ENCODE data around the gene WNT6.

WNT6 gene

DNA sequence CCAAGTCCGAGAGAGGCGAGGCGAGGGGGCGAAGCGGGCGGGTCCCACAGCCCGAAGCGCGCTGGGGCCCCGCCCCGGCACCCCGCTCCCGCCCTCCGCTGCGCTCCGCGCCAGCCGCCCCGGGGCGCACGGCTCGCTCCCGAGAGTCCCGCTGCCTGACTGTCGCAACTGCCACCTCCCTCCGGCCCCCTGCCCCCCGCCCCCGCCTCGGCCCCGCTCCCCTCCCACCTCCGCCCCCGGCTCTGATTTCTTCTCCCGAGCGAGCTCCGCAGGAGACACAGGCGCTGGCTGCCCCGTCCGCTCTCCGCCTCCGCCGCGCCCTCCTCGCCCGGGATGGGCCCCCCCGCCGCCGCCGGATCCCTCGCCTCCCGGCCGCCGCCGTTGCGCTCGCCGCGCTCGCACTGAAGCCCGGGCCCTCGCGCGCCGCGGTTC is at the start of gene WNT6:
WNT6 (plus strand) TSS at position 250 of the 432 bp plus-strand sequence. CDS start 233 bp downstream, outside the sequence.
- Histone ChIP-seq H3K27ac (ENCODE audit: low read depth, low read length) (no peak within 1 kb of the TSS), H3K27me3 (ENCODE audit: control insufficient read depth in 5 of 5, insufficient read depth in 4 of 5, low read length in 5 of 5) (peaks cover 55 to 71% (median 62%) of the 10 kb centered on the region in 5 donors), H3K4me1 (ENCODE audit: control insufficient read depth in 5 of 5, insufficient read depth in 5 of 5, low read length in 5 of 5) (peaks cover 0 to 22% (median 17%) of the 10 kb centered on the region in 5 donors), H3K36me3 (ENCODE audit: control insufficient read depth in 5 of 5, insufficient read depth in 5 of 5, low read length in 5 of 5) (no peaks in the 10 kb centered on the region), H3K4me3 (ENCODE audit: low read depth in 1 of 5, low read length in 5 of 5) (peak within 1 kb of the TSS in 4 of 5 donors; percentile 4 to 52 (median 30)), H3K9me3 (ENCODE audit: control insufficient read depth in 5 of 5, low read length in 5 of 5) (no peaks in the 10 kb centered on the region), H3K9ac (ENCODE audit: low read length in 5 of 5) (no peak within 1 kb of the TSS)

- no peak overlapping the region for H3K27ac ChIP-seq (ENCODE audit: low read depth, low read length)
- H3K9ac ChIP-seq (ENCODE audit: low read length in 5 of 5), result no peak overlapping the region
- H3K4me3 ChIP-seq (ENCODE audit: low read depth in 1 of 5, low read length in 5 of 5), result no peak overlapping the region
- peaks cover 2 to 13% (median 10%) of the 10 kb centered on the region in 5 donors for H3K4me1 ChIP-seq (ENCODE audit: control insufficient read depth in 5 of 5, insufficient read depth in 5 of 5, low read length in 5 of 5)
- no peaks in the 10 kb centered on the region for H3K27me3 ChIP-seq (ENCODE audit: control insufficient read depth in 5 of 5, insufficient read depth in 4 of 5, low read length in 5 of 5)
- peaks cover 0 to 33% (median 29%) of the 10 kb centered on the region in 5 donors for H3K36me3 ChIP-seq (ENCODE audit: control insufficient read depth in 5 of 5, insufficient read depth in 5 of 5, low read length in 5 of 5)
- no peaks in the 10 kb centered on the region for H3K9me3 ChIP-seq (ENCODE audit: control insufficient read depth in 5 of 5, low read length in 5 of 5)
Observed at GRCh38 chr2:218810256-218810655, 49.3 kb upstream of the WNT6 start.

- Histone ChIP-seq H3K9ac (ENCODE audit: low read length in 5 of 5) (no peak overlapping the region), H3K4me1 (ENCODE audit: control insufficient read depth in 5 of 5, insufficient read depth in 5 of 5, low read length in 5 of 5) (peaks cover 0 to 3% (median 3%) of the 10 kb centered on the region in 5 donors), H3K9me3 (ENCODE audit: control insufficient read depth in 5 of 5, low read length in 5 of 5) (no peaks in the 10 kb centered on the region)
Observed at GRCh38 chr2:218811382-218811781, 48.2 kb upstream of the WNT6 start.

GRCh38 chr2:218812096-218812815 is 47.3 kb upstream of the WNT6 start:
- H3K27ac ChIP-seq (ENCODE audit: low read depth, low read length), result no peak overlapping the region
- H3K4me1 ChIP-seq (ENCODE audit: control insufficient read depth in 5 of 5, insufficient read depth in 5 of 5, low read length in 5 of 5), result no peaks in the 10 kb centered on the region
- H3K9ac ChIP-seq (ENCODE audit: low read length in 5 of 5), result no peak overlapping the region
- no peaks in the 10 kb centered on the region for H3K9me3 ChIP-seq (ENCODE audit: control insufficient read depth in 5 of 5, low read length in 5 of 5)
- no peak overlapping the region for H3K4me3 ChIP-seq (ENCODE audit: low read depth in 1 of 5, low read length in 5 of 5)
- H3K27me3 ChIP-seq (ENCODE audit: control insufficient read depth in 5 of 5, insufficient read depth in 4 of 5, low read length in 5 of 5), result no peaks in the 10 kb centered on the region
- peaks cover 0 to 47% (median 39%) of the 10 kb centered on the region in 5 donors for H3K36me3 ChIP-seq (ENCODE audit: control insufficient read depth in 5 of 5, insufficient read depth in 5 of 5, low read length in 5 of 5)

More at GRCh38 chr2:218811382-218811781, 48.2 kb upstream of the WNT6 start:
- Histone ChIP-seq H3K36me3 (ENCODE audit: control insufficient read depth in 5 of 5, insufficient read depth in 5 of 5, low read length in 5 of 5) (peaks cover 0 to 41% (median 36%) of the 10 kb centered on the region in 5 donors), H3K4me3 (ENCODE audit: low read depth in 1 of 5, low read length in 5 of 5) (no peak overlapping the region), H3K27ac (ENCODE audit: low read depth, low read length) (no peak overlapping the region), H3K27me3 (ENCODE audit: control insufficient read depth in 5 of 5, insufficient read depth in 4 of 5, low read length in 5 of 5) (no peaks in the 10 kb centered on the region)

DNA sequence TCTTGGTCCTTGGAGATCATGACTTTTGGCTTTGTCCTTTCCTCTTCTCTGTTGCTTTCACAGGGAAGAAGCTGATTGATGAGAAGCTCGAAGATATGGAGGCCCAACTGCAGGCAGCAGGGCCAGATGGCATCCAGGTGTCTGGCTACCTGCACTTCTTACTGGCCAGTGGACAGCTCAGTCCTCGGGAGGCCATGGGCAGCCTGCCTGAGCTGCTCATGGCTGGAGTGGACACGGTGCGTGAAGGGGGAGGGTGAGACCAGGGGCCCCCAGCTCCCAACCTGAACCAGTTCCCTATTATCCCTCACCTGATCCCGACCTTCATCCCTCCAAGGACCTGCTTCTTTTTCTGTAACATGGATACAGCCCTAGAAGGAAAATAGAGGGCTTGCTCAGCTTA is 46.7 kb upstream of the WNT6 start:
- Histone ChIP-seq H3K9me3 (ENCODE audit: control insufficient read depth in 5 of 5, low read length in 5 of 5) (no peaks in the 10 kb centered on the region), H3K27ac (ENCODE audit: low read depth, low read length) (no peak overlapping the region), H3K4me1 (ENCODE audit: control insufficient read depth in 5 of 5, insufficient read depth in 5 of 5, low read length in 5 of 5) (no peaks in the 10 kb centered on the region), H3K27me3 (ENCODE audit: control insufficient read depth in 5 of 5, insufficient read depth in 4 of 5, low read length in 5 of 5) (no peaks in the 10 kb centered on the region), H3K9ac (ENCODE audit: low read length in 5 of 5) (no peak overlapping the region), H3K4me3 (ENCODE audit: low read depth in 1 of 5, low read length in 5 of 5) (no peak overlapping the region), H3K36me3 (ENCODE audit: control insufficient read depth in 5 of 5, insufficient read depth in 5 of 5, low read length in 5 of 5) (peaks cover 0 to 52% (median 43%) of the 10 kb centered on the region in 5 donors)

DNA sequence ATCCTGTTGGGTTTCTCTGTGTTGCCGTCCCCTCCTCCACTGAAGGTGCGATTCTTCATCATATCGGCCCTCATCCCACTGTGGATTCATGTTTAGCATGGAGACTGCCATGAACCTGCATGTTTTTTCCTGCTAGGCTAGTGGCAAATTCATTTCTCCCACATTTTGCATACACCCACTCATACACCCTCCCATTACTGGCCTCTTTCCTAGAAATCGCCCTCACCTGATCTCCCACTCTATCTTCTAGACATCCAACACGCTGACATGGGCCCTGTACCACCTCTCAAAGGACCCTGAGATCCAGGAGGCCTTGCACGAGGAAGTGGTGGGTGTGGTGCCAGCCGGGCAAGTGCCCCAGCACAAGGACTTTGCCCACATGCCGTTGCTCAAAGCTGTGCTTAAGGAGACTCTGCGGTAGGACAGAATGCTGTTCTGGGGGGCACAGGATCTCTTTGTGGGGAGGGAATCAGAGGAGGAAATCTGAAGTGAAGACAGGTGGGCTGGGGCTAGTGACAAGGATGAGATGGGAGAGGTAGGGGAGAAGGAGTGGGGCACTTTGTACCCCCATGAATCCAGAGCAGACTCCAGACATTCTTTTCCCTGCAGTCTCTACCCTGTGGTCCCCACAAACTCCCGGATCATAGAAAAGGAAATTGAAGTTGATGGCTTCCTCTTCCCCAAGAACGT is 45.7 kb upstream of the WNT6 start:
- H3K9ac ChIP-seq (ENCODE audit: low read length in 5 of 5), result no peak overlapping the region
- no peak overlapping the region for H3K27ac ChIP-seq (ENCODE audit: low read depth, low read length)

GRCh38 chr2:218814540-218815243 is 44.9 kb upstream of the WNT6 start:
- Histone ChIP-seq H3K36me3 (ENCODE audit: control insufficient read depth in 5 of 5, insufficient read depth in 5 of 5, low read length in 5 of 5) (peaks cover 0 to 61% (median 50%) of the 10 kb centered on the region in 5 donors), H3K9ac (ENCODE audit: low read length in 5 of 5) (no peak overlapping the region)

More for the DNA sequence above, 45.7 kb upstream of the WNT6 start:
- Histone ChIP-seq H3K9me3 (ENCODE audit: control insufficient read depth in 5 of 5, low read length in 5 of 5) (no peaks in the 10 kb centered on the region), H3K4me3 (ENCODE audit: low read depth in 1 of 5, low read length in 5 of 5) (no peak overlapping the region), H3K27me3 (ENCODE audit: control insufficient read depth in 5 of 5, insufficient read depth in 4 of 5, low read length in 5 of 5) (no peaks in the 10 kb centered on the region), H3K4me1 (ENCODE audit: control insufficient read depth in 5 of 5, insufficient read depth in 5 of 5, low read length in 5 of 5) (no peaks in the 10 kb centered on the region), H3K36me3 (ENCODE audit: control insufficient read depth in 5 of 5, insufficient read depth in 5 of 5, low read length in 5 of 5) (peaks cover 0 to 61% (median 50%) of the 10 kb centered on the region in 5 donors)

DNA sequence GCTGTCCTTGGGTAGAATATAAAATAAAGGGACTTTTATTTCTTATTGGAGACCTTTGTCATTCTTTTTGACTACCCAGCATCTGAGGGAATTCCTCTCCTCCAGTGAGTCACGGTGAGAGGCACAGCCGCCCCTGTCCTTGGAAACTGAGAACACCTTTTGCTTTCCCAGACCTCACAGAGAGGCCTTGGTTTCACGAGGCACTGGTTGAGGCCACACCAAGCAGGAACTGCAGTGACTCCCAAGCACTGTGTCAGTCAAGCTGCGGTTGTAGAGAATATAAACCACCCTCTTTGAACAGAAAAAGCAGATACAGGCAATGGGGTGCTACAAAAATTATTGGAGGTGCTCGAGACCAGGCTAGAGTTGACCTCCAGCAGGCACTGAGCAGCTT is 44.4 kb upstream of the WNT6 start:
- no peak overlapping the region for H3K4me3 ChIP-seq (ENCODE audit: low read depth in 1 of 5, low read length in 5 of 5)
- no peak overlapping the region for H3K27ac ChIP-seq (ENCODE audit: low read depth, low read length)
- no peaks in the 10 kb centered on the region for H3K4me1 ChIP-seq (ENCODE audit: control insufficient read depth in 5 of 5, insufficient read depth in 5 of 5, low read length in 5 of 5)
- H3K36me3 ChIP-seq (ENCODE audit: control insufficient read depth in 5 of 5, insufficient read depth in 5 of 5, low read length in 5 of 5), result peaks cover 0 to 61% (median 50%) of the 10 kb centered on the region in 5 donors
- no peaks in the 10 kb centered on the region for H3K9me3 ChIP-seq (ENCODE audit: control insufficient read depth in 5 of 5, low read length in 5 of 5)
- H3K27me3 ChIP-seq (ENCODE audit: control insufficient read depth in 5 of 5, insufficient read depth in 4 of 5, low read length in 5 of 5), result no peaks in the 10 kb centered on the region
- H3K9ac ChIP-seq (ENCODE audit: low read length in 5 of 5), result no peak overlapping the region

More at GRCh38 chr2:218814540-218815243, 44.9 kb upstream of the WNT6 start:
- Histone ChIP-seq H3K27ac (ENCODE audit: low read depth, low read length) (no peak overlapping the region), H3K9me3 (ENCODE audit: control insufficient read depth in 5 of 5, low read length in 5 of 5) (no peaks in the 10 kb centered on the region), H3K4me1 (ENCODE audit: control insufficient read depth in 5 of 5, insufficient read depth in 5 of 5, low read length in 5 of 5) (no peaks in the 10 kb centered on the region), H3K4me3 (ENCODE audit: low read depth in 1 of 5, low read length in 5 of 5) (no peak overlapping the region), H3K27me3 (ENCODE audit: control insufficient read depth in 5 of 5, insufficient read depth in 4 of 5, low read length in 5 of 5) (no peaks in the 10 kb centered on the region)

- Histone ChIP-seq H3K27ac (ENCODE audit: low read depth, low read length) (no peak overlapping the region), H3K4me1 (ENCODE audit: control insufficient read depth in 5 of 5, insufficient read depth in 5 of 5, low read length in 5 of 5) (no peaks in the 10 kb centered on the region), H3K4me3 (ENCODE audit: low read depth in 1 of 5, low read length in 5 of 5) (no peak overlapping the region), H3K9me3 (ENCODE audit: control insufficient read depth in 5 of 5, low read length in 5 of 5) (no peaks in the 10 kb centered on the region), H3K36me3 (ENCODE audit: control insufficient read depth in 5 of 5, insufficient read depth in 5 of 5, low read length in 5 of 5) (peaks cover 0 to 61% (median 50%) of the 10 kb centered on the region in 5 donors), H3K27me3 (ENCODE audit: control insufficient read depth in 5 of 5, insufficient read depth in 4 of 5, low read length in 5 of 5) (no peaks in the 10 kb centered on the region), H3K9ac (ENCODE audit: low read length in 5 of 5) (no peak overlapping the region)
Observed at GRCh38 chr2:218815649-218816048, 44.0 kb upstream of the WNT6 start.

Data from subcutaneous abdominal adipose tissue (tissue), 5 donors.